IMR-90 (cell line): Measurements from ENCODE around the gene GRID1. TPM values are rescaled to one million over a fixed set of nuclear protein-coding genes. Genes with fewer than 3 reads are reported as not detected.

Source experiments
- ATAC-seq: fragments of 200-7000 bp; cut with Tn5 transposase; 2 replicates; pipeline ENCODE4 v1.9.1; 2020; ENCODE audit warnings: low read depth, mild to moderate bottlenecking, moderate library complexity
- BruUV-seq: library from RNA; stranded (reverse); fragments of 400-500 nt; replicated peaks from 2 replicates; lab custom pipeline; 2021; lab: Mats Ljungman, UMichigan
- CTCF ChIA-PET: fragments of 300-600 bp; formaldehyde crosslinking; extraction: SDS; loops from one replicate; lab custom pipeline; 2021; ENCODE audit warnings: antibody characterized with exemption; lab: Yijun Ruan, JAX
- POLR2A ChIA-PET: fragments of 300-600 bp; sonication (Branson Sonifier 250); formaldehyde crosslinking; loops from one replicate; lab custom pipeline; 2022; ENCODE audit warnings: antibody characterized with exemption; ENCODE audit not compliant: unreplicated experiment; lab: Charles Lee
- DNase-seq: peaks from one replicate; pipeline ENCODE4 v3.0.0; 2013
- H2AFZ ChIP-seq: replicated peaks from 2 replicates; pipeline ENCODE3; 2013; ENCODE audit warnings: low read length, mild to moderate bottlenecking; ENCODE audit not compliant: poor library complexity
- H2AK5ac ChIP-seq: 2 replicates; pipeline ENCODE4 v1.6.1; 2013; ENCODE audit warnings: low read depth, low read length, inconsistent platforms
- H2AK9ac ChIP-seq: replicated peaks from 2 replicates; pipeline ENCODE3; 2013; ENCODE audit warnings: mild to moderate bottlenecking, low read depth, low read length, moderate library complexity; ENCODE audit not compliant: poor library complexity
- H2BK120ac ChIP-seq: 2 replicates; pipeline ENCODE4 v1.6.1; 2013; ENCODE audit warnings: low read depth, low read length, inconsistent platforms
- H2BK15ac ChIP-seq: 3 replicates; pipeline ENCODE4 v1.6.1; 2013; ENCODE audit warnings: low read depth, low read length, inconsistent platforms
- H2BK20ac ChIP-seq: 2 replicates; pipeline ENCODE4 v1.6.1; 2013; ENCODE audit warnings: low read depth, mild to moderate bottlenecking, inconsistent platforms, low read length, moderate library complexity
- H2BK5ac ChIP-seq: 2 replicates; pipeline ENCODE4 v1.6.1; 2013; ENCODE audit warnings: mild to moderate bottlenecking, low read depth, low read length, inconsistent platforms; ENCODE audit not compliant: poor library complexity, severe bottlenecking
- H3K14ac ChIP-seq: replicated peaks from 2 replicates; pipeline ENCODE4 v1.6.1; 2013; ENCODE audit warnings: low read depth, low read length, inconsistent platforms
- H3K18ac ChIP-seq: 2 replicates; pipeline ENCODE4 v1.6.1; 2013; ENCODE audit warnings: low read depth, low read length, control low read depth
- H3K23ac ChIP-seq: 2 replicates; pipeline ENCODE4 v1.6.1; 2013; ENCODE audit warnings: low read depth, low read length, inconsistent platforms
- H3K27ac ChIP-seq: 2 replicates; pipeline ENCODE4 v1.5.1; 2013; ENCODE audit warnings: mild to moderate bottlenecking, control low read depth, low read length; ENCODE audit not compliant: insufficient read depth
- H3K27me3 ChIP-seq: 2 replicates; pipeline ENCODE4 v1.6.1; 2013; ENCODE audit warnings: low read length; ENCODE audit not compliant: control insufficient read depth, insufficient read depth
- H3K36me3 ChIP-seq: 2 replicates; pipeline ENCODE4 v1.6.1; 2013; ENCODE audit warnings: low read length, mixed read lengths; ENCODE audit not compliant: control insufficient read depth, insufficient read depth
- H3K4ac ChIP-seq: 2 replicates; pipeline ENCODE4 v1.6.1; 2013; ENCODE audit warnings: low read depth, low read length, inconsistent platforms
- H3K4me1 ChIP-seq: 2 replicates; pipeline ENCODE4 v1.6.1; 2013; ENCODE audit warnings: low read length, mixed read lengths; ENCODE audit not compliant: control insufficient read depth, insufficient read depth
- H3K4me2 ChIP-seq: 2 replicates; pipeline ENCODE4 v1.6.1; 2013; ENCODE audit warnings: low read depth, mild to moderate bottlenecking, control low read depth, low read length, moderate library complexity
- H3K4me3 ChIP-seq: 2 replicates; pipeline ENCODE4 v1.5.1; 2013; ENCODE audit warnings: low read depth, mild to moderate bottlenecking, control low read depth, low read length, moderate library complexity; ENCODE audit not compliant: insufficient read depth
- H3K56ac ChIP-seq: 2 replicates; pipeline ENCODE4 v1.6.1; 2013; ENCODE audit warnings: low read length, inconsistent platforms; ENCODE audit not compliant: insufficient read depth; ENCODE audit errors: extremely low read depth
- H3K79me1 ChIP-seq, 2 experiments: 2 replicates each; pipeline ENCODE4 v1.6.1; 2013; ENCODE audit warnings: low read length in 2 of 2, inconsistent platforms in 1 of 2, low read depth in 1 of 2
- H3K9ac ChIP-seq: 2 replicates; pipeline ENCODE4 v1.6.1; 2013; ENCODE audit warnings: low read depth, low read length, control low read depth
- H3K9me1 ChIP-seq: 2 replicates; pipeline ENCODE4 v1.6.1; 2013; ENCODE audit warnings: low read length, inconsistent platforms; ENCODE audit not compliant: insufficient read depth
- H3K9me3 ChIP-seq: 2 replicates; pipeline ENCODE4 v1.6.1; 2013; ENCODE audit warnings: low read length; ENCODE audit not compliant: control insufficient read depth, insufficient read depth
- H4K20me1 ChIP-seq: 2 replicates; pipeline ENCODE4 v1.6.1; 2013; ENCODE audit warnings: low read length, inconsistent platforms; ENCODE audit not compliant: insufficient read depth
- H4K5ac ChIP-seq: 2 replicates; pipeline ENCODE4 v1.6.1; 2013; ENCODE audit warnings: mild to moderate bottlenecking, low read depth, low read length, control low read depth
- H4K8ac ChIP-seq, 2 experiments: 2 replicates each; pipeline ENCODE4 v1.6.1; 2013; ENCODE audit warnings: low read depth in 2 of 2, low read length in 2 of 2, control low read depth in 1 of 2, inconsistent platforms in 1 of 2
- H4K91ac ChIP-seq: 2 replicates; pipeline ENCODE4 v1.6.1; 2013; ENCODE audit warnings: low read depth, low read length, inconsistent platforms; ENCODE audit not compliant: insufficient read depth
- BHLHE40 ChIP-seq: fragments of 150-350 bp; IDR thresholded peaks from 2 replicates; pipeline ENCODE4 v1.6.1; 2016; ENCODE audit warnings: mild to moderate bottlenecking, low read depth, low read length
- CEBPB ChIP-seq: IDR thresholded peaks from 2 replicates; pipeline ENCODE4 v1.6.1; 2012; ENCODE audit warnings: low read depth, low read length, improper control_type of control experiment
- CHD1 ChIP-seq: IDR thresholded peaks from 2 replicates; pipeline ENCODE4 v1.6.1; 2012; ENCODE audit warnings: low read depth, low read length, improper control_type of control experiment
- CTCF ChIP-seq: conservative IDR thresholded peaks from 2 replicates; pipeline ENCODE4 v1.5.1; 2012; ENCODE audit warnings: mild to moderate bottlenecking, low read depth, low read length, improper control_type of control experiment
- ELK1 ChIP-seq: fragments of 150-350 bp; IDR thresholded peaks from 2 replicates; pipeline ENCODE4 v1.6.1; 2016; ENCODE audit warnings: low read depth, mild to moderate bottlenecking, low read length, moderate library complexity, borderline replicate concordance
- FOS ChIP-seq: fragments of 150-350 bp; IDR thresholded peaks from 2 replicates; pipeline ENCODE4 v1.6.1; 2016; ENCODE audit warnings: low read depth, low read length
- MAFK ChIP-seq: IDR thresholded peaks from 2 replicates; pipeline ENCODE4 v1.6.1; 2012; ENCODE audit warnings: low read depth, low read length, improper control_type of control experiment
- MAZ ChIP-seq: IDR thresholded peaks from 2 replicates; pipeline ENCODE4 v1.6.1; 2012; ENCODE audit warnings: low read depth, mild to moderate bottlenecking, low read length, improper control_type of control experiment, moderate library complexity, borderline replicate concordance
- MXI1 ChIP-seq: IDR thresholded peaks from 2 replicates; pipeline ENCODE4 v1.6.1; 2012; ENCODE audit warnings: low read depth, mild to moderate bottlenecking, low read length, moderate library complexity, borderline replicate concordance
- NFE2L2 ChIP-seq: fragments of 150-350 bp; IDR thresholded peaks from 2 replicates; pipeline ENCODE4 v1.6.1; 2016; ENCODE audit warnings: low read depth, mild to moderate bottlenecking, low read length
- POLR2A ChIP-seq: IDR thresholded peaks from 2 replicates; pipeline ENCODE4 v1.6.1; 2012; ENCODE audit warnings: mild to moderate bottlenecking, low read depth, low read length
- RAD21 ChIP-seq: IDR thresholded peaks from 2 replicates; pipeline ENCODE4 v1.6.1; 2012; ENCODE audit warnings: low read length, improper control_type of control experiment
- RCOR1 ChIP-seq: IDR thresholded peaks from 2 replicates; pipeline ENCODE4 v1.6.1; 2012; ENCODE audit warnings: mild to moderate bottlenecking, low read length, improper control_type of control experiment; ENCODE audit not compliant: insufficient replicate concordance
- RFX5 ChIP-seq: IDR thresholded peaks from 2 replicates; pipeline ENCODE4 v1.8.0; 2012; ENCODE audit warnings: low read depth, mild to moderate bottlenecking, low read length, moderate library complexity
- SMC3 ChIP-seq: fragments of 150-350 bp; IDR thresholded peaks from 2 replicates; pipeline ENCODE4 v1.6.1; 2016; ENCODE audit warnings: low read depth, mild to moderate bottlenecking, antibody characterized with exemption, low read length, moderate library complexity
- USF2 ChIP-seq: fragments of 150-350 bp; IDR thresholded peaks from 2 replicates; pipeline ENCODE4 v1.6.1; 2017; ENCODE audit warnings: mild to moderate bottlenecking, antibody characterized with exemption, low read length, low read depth
- WGBS, 2 experiments: methylation state at CpG; one replicate each; pipeline versions ENCODE4 v1.1.5 to v1.1.7; 2013; ENCODE audit warnings: missing lambda C conversion rate in 2 of 2; ENCODE audit not compliant: insufficient read length in 1 of 2; ENCODE audit errors: extremely low coverage in 2 of 2; 5-methylcytosine and 5-hydroxymethylcytosine counted together
- dilution Hi-C: fragments of 300-500 bp; cut with HindIII; formaldehyde crosslinking; loops from one replicate; pipeline ENCODE4 v1.14.3; 2018; ENCODE audit warnings: low sequenced_read_pairs; ENCODE audit not compliant: unreplicated experiment
- in situ Hi-C: fragments of 300-500 bp; cut with MboI; formaldehyde crosslinking; loops from 3 replicates; pipeline ENCODE4 v1.14.3; 2019; ENCODE audit warnings: low sequenced_read_pairs, inconsistent platforms, mixed read lengths
- intact Hi-C: fragments of 100-400 bp; cut with micrococcal nuclease; formaldehyde crosslinking; loops from 2 replicates; pipeline ENCODE4 v1.10.0; 2022
- polyA plus RNA-seq, 3 experiments: library from polyadenylated mRNA; depleted of rRNA; stranded (reverse); fragments of >200 nt; gene quantifications; 2 replicates each; pipeline ENCODE4 v1.2.3, GENCODE V29; 2012; ENCODE audit warnings: low replicate concordance in 1 of 3
- total RNA-seq: library from RNA; depleted of rRNA; stranded (reverse); fragments of >200 nt; gene quantifications from 2 replicates; pipeline ENCODE4 v1.2.3, GENCODE V29; 2012

Gene GRID1
- total and polyA plus RNA-seq, 2 of the 4 experiments (the other 2 are of a cell fraction), result not detected

GRCh38 chr10:86182150-86182549 is 184.4 kb downstream of the GRID1 start:
- H3K36me3 ChIP-seq, result no peaks in the 10 kb centered on the region
- H3K4me1 ChIP-seq, result no peaks in the 10 kb centered on the region
- H3K4ac ChIP-seq, result no peak overlapping the region
- no peak overlapping the region for H2AK5ac ChIP-seq
- no peak overlapping the region for H2BK5ac ChIP-seq
- no peak overlapping the region for H3K4me2 ChIP-seq
- no peak overlapping the region for H3K4me3 ChIP-seq
- H2AK9ac ChIP-seq, result no peak overlapping the region
- no peaks in the 10 kb centered on the region for H4K20me1 ChIP-seq
- TF ChIP-seq RCOR1, result no peak
- TF ChIP-seq POLR2A, result no peak
- no peak for TF ChIP-seq MXI1
- no peak for TF ChIP-seq FOS
- no peak for TF ChIP-seq USF2
- no peak for TF ChIP-seq MAFK
- no peak for TF ChIP-seq NFE2L2
- no peak for TF ChIP-seq CTCF
- no peak for TF ChIP-seq MAZ
- TF ChIP-seq CEBPB, result no peak
- TF ChIP-seq BHLHE40, result no peak
- TF ChIP-seq ELK1, result no peak
- TF ChIP-seq SMC3, result no peak
- TF ChIP-seq RFX5, result no peak
- TF ChIP-seq RAD21, result no peak
- no peak for TF ChIP-seq CHD1
- DNase-seq, result no peak
- no peak for ATAC-seq
- no peak overlapping the region for H4K8ac ChIP-seq
- H3K9ac ChIP-seq, result no peak overlapping the region
- ChIA-PET CTCF (interaction anchor here (1.4 kb wide), 1 partner anchor 29 kb away, joined by 3 read pairs; no protein-coding TSS in a partner anchor), POLR2A (no interaction called here)
- H3K9me3 ChIP-seq, result no peaks in the 10 kb centered on the region
- no peaks in the 10 kb centered on the region for H3K27me3 ChIP-seq
- H3K18ac ChIP-seq, result no peak overlapping the region
- H3K23ac ChIP-seq, result no peak overlapping the region
- H4K5ac ChIP-seq, result no peak overlapping the region
- no peak overlapping the region for H3K56ac ChIP-seq
- H3K9me1 ChIP-seq, result no peaks in the 10 kb centered on the region
- in situ Hi-C loops (loop anchor here (25.0 kb wide), 1 partner anchor 405 kb away; no protein-coding TSS in a partner anchor), dilution Hi-C loops (no loop called here), intact Hi-C loops (no loop called here)
- H4K91ac ChIP-seq, result no peak overlapping the region
- 50% methylated on average over 3 of the region's 13 CpGs; no CpG with 5 or more reads in 1 of the 2 experiments for WGBS, 2 experiments
- no TSS peak for BruUV-seq
- H2BK15ac ChIP-seq, result no peak overlapping the region
- no peaks in the 10 kb centered on the region for H3K79me1 ChIP-seq
- H3K27ac ChIP-seq, result no peak overlapping the region
- H2BK120ac ChIP-seq, result no peak overlapping the region
- H2AFZ ChIP-seq, result no peak overlapping the region
- H2BK20ac ChIP-seq, result no peak overlapping the region
- no peak overlapping the region for H3K14ac ChIP-seq
